Smooth muscle cell (in vitro differentiated cells): Measurements from ENCODE around the gene TADA2B. TPM values are rescaled to one million over a fixed set of nuclear protein-coding genes. Genes with fewer than 3 reads are reported as not detected.

Source experiments
- DNase-seq: peaks from one replicate; lab custom pipeline; 2025; ENCODE audit not compliant: unreplicated experiment; lab: John Stamatoyannopoulos, UW
- H2AFZ ChIP-seq: fragments of 200-600 bp; sonication (generic); 2 replicates; pipeline ENCODE4 v1.6.0; 2016; ENCODE audit warnings: antibody characterized with exemption, low read depth, mild to moderate bottlenecking
- H3F3A ChIP-seq: fragments of 200-600 bp; sonication (generic); 2 replicates; pipeline ENCODE4 v1.6.0; 2017; ENCODE audit warnings: antibody characterized with exemption, low read depth
- H3K27ac ChIP-seq: fragments of 200-600 bp; sonication (generic); 2 replicates; pipeline ENCODE4 v1.5.1; 2016; ENCODE audit warnings: low read depth, mild to moderate bottlenecking
- H3K27me3 ChIP-seq: fragments of 200-600 bp; sonication (generic); 2 replicates; pipeline ENCODE4 v1.6.1; 2016; ENCODE audit warnings: low read depth, mild to moderate bottlenecking
- H3K36me3 ChIP-seq: fragments of 200-600 bp; sonication (generic); 2 replicates; pipeline ENCODE4 v1.5.1; 2016; ENCODE audit warnings: low read depth
- H3K4me1 ChIP-seq: fragments of 200-600 bp; sonication (generic); 2 replicates; pipeline ENCODE4 v1.5.1; 2016; ENCODE audit warnings: low read depth
- H3K4me2 ChIP-seq: fragments of 200-600 bp; sonication (generic); 2 replicates; pipeline ENCODE4 v1.6.0; 2016; ENCODE audit warnings: mild to moderate bottlenecking
- H3K4me3 ChIP-seq: fragments of 200-600 bp; sonication (generic); 2 replicates; pipeline ENCODE4 v1.5.1; 2016; ENCODE audit warnings: mild to moderate bottlenecking
- H3K79me2 ChIP-seq: fragments of 200-600 bp; sonication (generic); 2 replicates; pipeline ENCODE4 v1.6.0; 2016; ENCODE audit warnings: low read depth, mild to moderate bottlenecking
- H3K9ac ChIP-seq: fragments of 200-600 bp; sonication (generic); 2 replicates; pipeline ENCODE4 v1.6.0; 2016; ENCODE audit warnings: low read depth
- H3K9me3 ChIP-seq: fragments of 200-600 bp; sonication (generic); replicated peaks from 2 replicates; pipeline ENCODE4 v1.5.1; 2016; ENCODE audit warnings: low read depth
- H4K20me1 ChIP-seq: fragments of 200-600 bp; sonication (generic); 2 replicates; pipeline ENCODE4 v1.6.0; 2016; ENCODE audit warnings: low read depth
- CTCF ChIP-seq: fragments of 200-600 bp; sonication (generic); IDR thresholded peaks from 2 replicates; pipeline ENCODE4 v1.5.1; 2017; ENCODE audit warnings: borderline replicate concordance, mild to moderate bottlenecking, antibody characterized with exemption; ENCODE audit not compliant: insufficient read depth, poor library complexity, severe bottlenecking
- WGBS: methylation state at CpG from one replicate; pipeline ENCODE4 v1.1.7; 2016; ENCODE audit warnings: low lambda C conversion rate; 5-methylcytosine and 5-hydroxymethylcytosine counted together
- polyA plus RNA-seq: library from polyadenylated mRNA; unstranded; fragments of >200 nt; fragmentation: Nextera tagmentation; extraction: Ambion mirVana; gene quantifications from 2 replicates; pipeline ENCODE4 v1.2.1, GENCODE V29; 2016
- total RNA-seq: library from RNA; depleted of rRNA; stranded (reverse); fragments of >200 nt; gene quantifications from 2 replicates; pipeline ENCODE4 v1.2.3, GENCODE V29; 2014

Gene TADA2B
- total and polyA plus RNA-seq, 2 experiments from 2014 or later, result 6.3 to 9.1 TPM

GRCh38 chr4:7006411-7006810, 36.8 kb upstream of the TADA2B start:
- Histone ChIP-seq H3K27ac (peak overlapping the region; percentile 95), H4K20me1 (no peaks in the 10 kb centered on the region), H3K9ac (no peak overlapping the region), H3K4me3 (no peak overlapping the region), H3K4me2 (no peak overlapping the region), H3K79me2 (peaks cover 4% of the 10 kb centered on the region), H3K36me3 (peaks cover under 1% of the 10 kb centered on the region), H2AFZ (no peak overlapping the region), H3F3A (peaks cover 3% of the 10 kb centered on the region), H3K27me3 (no peaks in the 10 kb centered on the region), H3K9me3 (no peaks in the 10 kb centered on the region), H3K4me1 (peaks cover 16% of the 10 kb centered on the region)
- WGBS, result 23% methylated on average over 3 of the region's 3 CpGs
- TF ChIP-seq CTCF, result no peak
- no peak for DNase-seq

- Histone ChIP-seq H3F3A (peaks cover 3% of the 10 kb centered on the region), H3K27ac (peak overlapping the region; percentile 95), H4K20me1 (no peaks in the 10 kb centered on the region), H3K4me2 (no peak overlapping the region), H3K4me3 (no peak overlapping the region), H2AFZ (no peak overlapping the region), H3K4me1 (peaks cover 16% of the 10 kb centered on the region), H3K27me3 (no peaks in the 10 kb centered on the region), H3K9me3 (no peaks in the 10 kb centered on the region), H3K9ac (no peak overlapping the region), H3K36me3 (no peaks in the 10 kb centered on the region), H3K79me2 (peaks cover 3% of the 10 kb centered on the region)
- 85% methylated on average over 12 of the region's 12 CpGs for WGBS
- no peak for DNase-seq
- TF ChIP-seq CTCF, result no peak
Observed at GRCh38 chr4:7007142-7007907, 35.8 kb upstream of the TADA2B start.

GRCh38 chr4:7007944-7008343, 35.2 kb upstream of the TADA2B start:
- peaks cover 16% of the 10 kb centered on the region for H3K4me1 ChIP-seq
- H3K4me3 ChIP-seq, result no peak overlapping the region
- H3K36me3 ChIP-seq, result no peaks in the 10 kb centered on the region
- peaks cover 3% of the 10 kb centered on the region for H3F3A ChIP-seq
- H4K20me1 ChIP-seq, result no peaks in the 10 kb centered on the region
- H3K27me3 ChIP-seq, result no peaks in the 10 kb centered on the region
- no peak for DNase-seq
- no peak overlapping the region for H3K27ac ChIP-seq
- TF ChIP-seq CTCF, result no peak
- no peak overlapping the region for H2AFZ ChIP-seq
- no peak overlapping the region for H3K9ac ChIP-seq
- no peaks in the 10 kb centered on the region for H3K79me2 ChIP-seq
- H3K4me2 ChIP-seq, result no peak overlapping the region
- no peaks in the 10 kb centered on the region for H3K9me3 ChIP-seq
- WGBS, result 89% methylated on average over 2 of the region's 2 CpGs

- no peaks in the 10 kb centered on the region for H3K36me3 ChIP-seq
- WGBS, result 96% methylated on average over 5 of the region's 5 CpGs
Observed at GRCh38 chr4:7009564-7009963, 33.6 kb upstream of the TADA2B start.

More at GRCh38 chr4:7009564-7009963, 33.6 kb upstream of the TADA2B start:
- H3F3A ChIP-seq, result peaks cover 3% of the 10 kb centered on the region
- TF ChIP-seq CTCF, result no peak
- no peaks in the 10 kb centered on the region for H3K79me2 ChIP-seq
- H3K4me3 ChIP-seq, result no peak overlapping the region
- H3K27ac ChIP-seq, result no peak overlapping the region
- H3K27me3 ChIP-seq, result no peaks in the 10 kb centered on the region
- H3K9me3 ChIP-seq, result no peaks in the 10 kb centered on the region
- H3K9ac ChIP-seq, result no peak overlapping the region
- H4K20me1 ChIP-seq, result no peaks in the 10 kb centered on the region
- no peak overlapping the region for H2AFZ ChIP-seq
- no peak for DNase-seq
- peaks cover 16% of the 10 kb centered on the region for H3K4me1 ChIP-seq
- no peak overlapping the region for H3K4me2 ChIP-seq
